ENCODE measurements around the gene ANO6. TPM values are rescaled to one million over a fixed set of nuclear protein-coding genes. Genes with fewer than 3 reads are reported as not detected.

Gene ANO6
- total RNA-seq, 1 experiment from 2014 or later: 20.4 TPM

DNA sequence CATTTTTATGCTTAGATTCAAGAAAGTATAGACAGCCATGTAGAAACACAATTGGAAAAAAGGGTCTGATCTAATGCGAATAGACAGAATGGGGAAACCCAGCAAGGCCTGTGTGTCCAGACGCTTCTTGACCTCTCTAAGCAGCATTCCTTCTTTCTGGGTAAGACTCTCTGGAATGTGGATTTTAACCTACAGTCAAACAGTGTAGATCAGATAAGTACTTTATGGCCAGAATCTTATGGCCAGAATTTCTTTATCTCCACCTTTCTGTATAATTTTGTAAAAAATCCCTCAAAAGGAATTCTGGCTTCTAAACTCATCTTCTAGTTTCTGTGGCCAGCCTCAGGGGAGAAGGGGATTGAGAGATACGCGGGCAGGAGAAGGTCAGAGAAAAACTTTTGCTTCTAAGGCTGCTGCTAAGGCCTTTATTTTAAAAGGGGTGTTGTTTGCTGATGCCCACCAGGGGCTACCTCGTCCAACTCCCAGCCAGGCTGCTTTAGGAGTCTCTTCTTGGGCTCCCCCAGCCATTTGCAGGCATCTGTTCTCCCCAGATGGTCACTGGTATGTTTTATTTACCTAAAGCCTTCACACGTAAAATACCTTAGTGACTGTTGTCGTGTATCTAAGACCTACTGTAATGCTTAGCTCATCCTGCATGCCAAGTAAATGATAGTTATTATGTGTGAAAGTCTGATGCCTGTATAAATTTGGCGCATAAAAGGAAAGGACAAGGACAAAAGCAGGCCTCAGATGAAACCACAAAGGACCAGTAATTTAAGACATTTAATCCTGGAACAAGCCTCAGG lies 68.4 kb downstream of the ANO6 start:
- Histone ChIP-seq H3K4me3 (no peak overlapping the region), H3K9me3 (no peaks in the 10 kb centered on the region), H3K27me3 (no peaks in the 10 kb centered on the region), H3K36me3 (no peaks in the 10 kb centered on the region)
- no peak for DNase-seq

DNA sequence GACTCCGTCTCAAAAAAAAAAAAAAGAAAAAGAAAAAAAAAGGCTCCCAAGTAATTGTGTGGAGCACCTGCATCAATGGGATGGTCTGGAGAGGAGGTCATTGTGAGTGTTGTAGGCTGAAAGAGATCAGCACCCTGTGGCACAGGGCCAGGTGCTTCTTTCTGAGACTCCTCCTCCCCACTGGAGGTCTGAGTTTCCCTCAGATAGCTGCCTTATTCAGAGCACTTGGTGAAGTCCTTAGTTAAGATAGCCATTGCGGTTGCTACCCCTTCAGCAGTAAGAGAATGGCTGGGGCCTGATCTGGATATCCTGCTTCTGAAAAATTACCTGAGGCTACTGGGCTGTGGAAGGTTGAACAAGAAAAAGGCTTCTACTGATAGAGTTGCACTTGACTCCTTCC lies 69.8 kb downstream of the ANO6 start:
- Histone ChIP-seq H3K27me3 (no peaks in the 10 kb centered on the region), H3K36me3 (no peaks in the 10 kb centered on the region), H3K4me3 (no peak overlapping the region), H3K9me3 (no peaks in the 10 kb centered on the region)
- no peak for DNase-seq

DNA sequence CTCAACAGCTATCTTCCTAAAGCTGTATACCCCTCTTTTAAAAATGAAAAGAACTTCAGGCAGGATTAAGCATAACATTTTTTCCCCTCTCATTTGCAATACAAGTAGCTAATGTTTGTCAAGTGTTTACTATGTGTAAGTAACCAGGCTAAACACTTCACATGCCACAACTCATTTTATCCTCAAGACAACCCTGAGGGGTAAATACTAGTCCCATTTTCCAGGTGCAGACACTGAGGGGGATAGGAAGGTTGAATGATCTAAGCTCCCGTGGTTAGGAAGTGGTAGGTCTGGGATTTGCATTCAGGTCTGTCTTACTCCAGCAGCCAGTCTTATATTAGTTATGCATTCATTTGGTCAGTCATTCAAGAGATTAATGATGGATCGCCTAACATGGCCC lies 70.7 kb downstream of the ANO6 start:
- no peaks in the 10 kb centered on the region for H3K9me3 ChIP-seq
- H3K4me3 ChIP-seq: no peak overlapping the region
- H3K36me3 ChIP-seq: no peaks in the 10 kb centered on the region
- H3K27me3 ChIP-seq: no peaks in the 10 kb centered on the region
- no peak for DNase-seq

DNA sequence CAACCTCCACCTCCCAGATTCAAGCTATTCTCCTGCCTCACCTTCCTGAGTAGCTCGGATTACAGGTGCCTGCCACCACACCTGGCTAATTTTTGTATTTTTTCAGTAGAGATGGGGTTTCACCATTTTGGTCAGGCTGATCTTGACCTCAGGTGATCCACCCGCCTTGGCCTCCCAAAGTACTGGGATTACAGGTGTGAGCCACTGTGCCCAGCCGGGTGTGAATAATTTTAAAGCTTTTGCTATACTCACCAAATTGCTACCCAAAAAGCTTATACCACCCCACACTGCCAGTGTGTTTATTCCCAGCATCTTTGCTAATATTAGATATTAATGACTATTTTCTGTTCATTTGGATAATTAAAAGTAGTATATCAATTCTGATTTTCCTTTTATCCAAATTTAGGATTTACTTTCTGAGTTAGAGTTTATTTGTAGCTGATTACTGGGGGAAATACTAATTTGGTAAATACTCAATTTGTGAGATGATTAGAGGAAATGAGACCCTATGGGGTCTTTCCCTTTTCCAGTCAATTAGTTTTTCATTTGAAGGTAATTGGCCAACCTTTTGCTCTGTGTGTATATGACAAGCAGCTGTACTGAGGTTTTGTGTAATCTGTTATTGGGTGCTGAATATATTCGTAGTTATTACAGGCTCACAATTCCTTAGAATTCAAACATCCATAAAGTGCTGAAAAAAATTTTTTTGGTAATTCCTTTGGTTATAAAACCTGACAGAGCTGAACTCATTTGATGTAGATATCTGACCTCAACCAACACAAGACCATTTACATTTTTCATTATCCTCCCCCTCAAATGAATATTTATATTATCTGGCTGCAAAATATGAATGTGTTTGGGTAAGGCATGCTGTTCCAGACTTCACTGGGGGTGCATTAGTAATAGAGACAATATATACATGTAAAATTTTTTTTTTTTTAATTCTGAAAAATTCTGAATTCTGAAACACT lies 73.6 kb downstream of the ANO6 start:
- Histone ChIP-seq H3K9me3 (no peaks in the 10 kb centered on the region), H3K27me3 (no peaks in the 10 kb centered on the region), H3K36me3 (no peaks in the 10 kb centered on the region), H3K4me3 (no peak overlapping the region)
- no peak for DNase-seq

DNA sequence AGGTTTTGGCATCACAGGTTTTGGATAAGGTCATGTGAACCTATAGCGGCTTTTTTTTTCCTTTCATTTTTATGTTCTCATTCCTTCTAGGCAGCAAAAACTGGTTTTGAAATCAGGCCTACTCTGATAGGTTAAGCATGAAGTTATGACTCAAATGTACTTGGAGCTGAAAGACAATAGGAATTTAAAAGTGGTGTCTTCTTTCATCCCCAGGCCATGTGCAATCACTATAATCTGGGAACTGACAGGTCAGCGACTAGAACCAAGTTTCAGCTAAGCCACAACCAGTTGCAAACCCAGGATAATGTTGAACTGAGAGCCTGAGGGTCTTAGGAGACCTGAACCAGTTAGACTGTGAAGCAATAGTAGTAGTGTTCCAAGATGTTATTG lies 74.3 kb downstream of the ANO6 start:
- Histone ChIP-seq H3K4me3 (no peak overlapping the region), H3K36me3 (no peaks in the 10 kb centered on the region), H3K27me3 (no peaks in the 10 kb centered on the region), H3K9me3 (no peaks in the 10 kb centered on the region)
- no peak for DNase-seq

DNA sequence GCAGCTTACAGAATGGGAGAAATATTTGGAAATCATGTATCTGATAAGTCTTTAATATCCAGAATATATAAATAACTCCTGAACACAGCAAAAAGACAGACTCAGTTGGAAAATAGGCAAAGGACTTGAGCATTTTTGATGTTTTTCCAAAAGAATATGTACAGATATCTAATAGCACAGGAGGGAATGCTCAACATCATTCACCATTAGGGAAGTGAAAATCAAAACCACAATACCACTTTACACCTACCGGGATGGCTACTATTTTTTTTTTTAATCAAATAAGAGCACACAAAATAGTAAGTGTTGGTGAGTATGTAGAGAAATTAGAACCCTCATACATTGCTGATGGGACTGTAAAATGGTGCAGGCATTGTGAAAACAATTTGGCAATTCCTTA lies 75.6 kb downstream of the ANO6 start:
- Histone ChIP-seq H3K4me3 (no peak overlapping the region), H3K27me3 (no peaks in the 10 kb centered on the region), H3K36me3 (no peaks in the 10 kb centered on the region)

DNA sequence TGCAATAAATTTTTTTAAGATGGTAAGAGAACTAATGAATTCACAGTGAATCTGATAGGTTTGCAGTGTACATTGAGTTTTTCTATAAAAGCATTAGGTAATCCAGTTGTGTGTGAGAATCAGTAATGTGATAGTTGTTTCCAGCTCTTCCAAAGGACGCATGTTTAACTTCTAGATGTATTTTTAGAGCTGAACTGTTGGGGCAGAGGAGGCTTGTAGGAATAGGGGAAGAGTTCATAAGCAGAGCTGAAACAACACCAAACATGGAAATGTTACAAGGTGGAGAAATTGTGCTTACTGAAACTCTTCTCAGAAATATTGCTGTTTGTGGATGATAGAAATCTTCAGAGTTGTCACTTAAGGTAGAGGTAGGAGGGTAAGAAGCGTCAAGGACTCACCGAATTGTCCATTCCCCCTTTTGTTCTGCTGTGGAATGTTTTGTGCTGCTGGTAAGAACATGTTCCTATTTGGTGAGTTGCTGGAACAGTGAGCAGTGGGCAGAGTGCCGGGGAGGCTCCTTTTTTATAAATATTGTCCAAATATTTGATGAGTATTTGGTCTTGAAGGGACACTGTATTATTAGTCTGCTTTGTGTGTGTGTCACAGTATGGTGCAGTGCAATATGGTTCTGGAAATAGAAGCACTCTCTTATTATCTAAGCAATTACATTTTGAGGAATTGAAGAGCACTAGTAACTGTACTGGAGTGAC lies 76.7 kb downstream of the ANO6 start:
- H3K27me3 ChIP-seq: no peaks in the 10 kb centered on the region
- H3K9me3 ChIP-seq: no peaks in the 10 kb centered on the region
- no peak overlapping the region for H3K4me3 ChIP-seq
- H3K36me3 ChIP-seq: no peaks in the 10 kb centered on the region
- no peak for DNase-seq

More for the DNA sequence above, 75.6 kb downstream of the ANO6 start:
- DNase-seq: no peak
- H3K9me3 ChIP-seq: no peaks in the 10 kb centered on the region

DNA sequence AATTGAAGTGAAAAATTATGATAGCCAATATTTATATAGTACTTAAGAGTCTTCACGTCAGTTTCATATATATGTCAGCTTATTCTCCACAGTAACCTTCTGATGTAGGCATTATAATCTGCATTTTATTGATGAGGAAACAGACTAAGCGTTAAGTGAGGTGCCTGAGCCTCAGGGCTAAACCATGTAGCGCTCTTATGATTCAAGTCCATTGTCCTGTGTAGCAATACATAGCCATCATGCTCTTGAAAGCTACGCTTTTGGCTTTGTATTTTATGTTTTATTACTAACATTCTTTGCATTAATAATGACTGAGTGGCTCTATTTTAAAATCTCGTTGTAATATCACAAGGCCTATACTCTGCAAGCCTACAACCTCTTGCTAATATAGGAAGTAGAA lies 79.0 kb downstream of the ANO6 start:
- Histone ChIP-seq H3K9me3 (no peaks in the 10 kb centered on the region), H3K36me3 (no peaks in the 10 kb centered on the region), H3K27me3 (no peaks in the 10 kb centered on the region), H3K4me3 (no peak overlapping the region)
- no peak for DNase-seq

DNA sequence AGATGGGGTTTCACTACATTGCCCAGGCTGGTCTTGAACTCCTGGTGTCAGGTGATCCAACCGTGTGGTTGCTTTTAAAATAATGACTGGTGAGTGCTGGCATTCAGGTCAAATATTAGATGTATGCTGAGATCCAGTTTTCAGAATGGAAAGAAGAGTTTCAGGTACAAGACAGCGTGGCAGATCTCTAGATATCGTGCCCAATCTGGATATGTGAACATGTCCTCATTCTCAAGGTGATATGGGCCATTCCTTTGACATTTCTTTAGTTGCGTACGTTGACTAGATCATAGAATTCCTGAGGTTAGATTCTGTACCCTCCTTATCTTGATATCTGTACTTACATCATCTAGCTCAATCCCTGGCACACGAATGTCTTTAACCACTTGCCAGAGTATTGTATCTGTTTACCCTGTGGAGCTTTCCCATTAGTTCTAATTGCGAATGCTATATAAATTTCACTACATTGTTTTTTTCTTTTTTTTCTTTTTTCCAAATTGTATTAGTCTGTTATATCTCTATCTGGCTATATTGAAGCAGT lies 80.2 kb downstream of the ANO6 start:
- H3K9me3 ChIP-seq: no peaks in the 10 kb centered on the region
- H3K36me3 ChIP-seq: no peaks in the 10 kb centered on the region
- DNase-seq: no peak
- no peak overlapping the region for H3K4me3 ChIP-seq
- no peaks in the 10 kb centered on the region for H3K27me3 ChIP-seq

DNA sequence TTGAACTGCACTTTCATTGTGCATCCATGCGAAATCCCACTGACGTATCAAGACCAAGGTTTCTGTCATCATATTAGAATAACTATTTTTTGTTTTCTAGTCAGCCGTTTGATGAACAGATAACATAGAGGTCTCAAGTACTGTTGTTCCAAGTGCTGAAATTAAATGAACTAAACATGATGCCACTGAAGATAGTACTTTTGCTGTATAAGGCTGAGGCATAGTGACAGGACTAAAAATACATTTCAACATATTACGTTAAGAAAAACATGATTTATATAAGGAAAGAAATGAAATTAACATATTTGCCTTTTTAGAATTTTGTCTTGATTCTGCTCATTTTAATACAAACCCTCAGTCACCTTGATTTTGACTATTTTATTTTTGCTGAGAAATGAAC lies 82.2 kb downstream of the ANO6 start:
- no peak for DNase-seq
- Histone ChIP-seq H3K4me3 (no peak overlapping the region), H3K36me3 (no peaks in the 10 kb centered on the region), H3K9me3 (no peaks in the 10 kb centered on the region), H3K27me3 (no peaks in the 10 kb centered on the region)

DNA sequence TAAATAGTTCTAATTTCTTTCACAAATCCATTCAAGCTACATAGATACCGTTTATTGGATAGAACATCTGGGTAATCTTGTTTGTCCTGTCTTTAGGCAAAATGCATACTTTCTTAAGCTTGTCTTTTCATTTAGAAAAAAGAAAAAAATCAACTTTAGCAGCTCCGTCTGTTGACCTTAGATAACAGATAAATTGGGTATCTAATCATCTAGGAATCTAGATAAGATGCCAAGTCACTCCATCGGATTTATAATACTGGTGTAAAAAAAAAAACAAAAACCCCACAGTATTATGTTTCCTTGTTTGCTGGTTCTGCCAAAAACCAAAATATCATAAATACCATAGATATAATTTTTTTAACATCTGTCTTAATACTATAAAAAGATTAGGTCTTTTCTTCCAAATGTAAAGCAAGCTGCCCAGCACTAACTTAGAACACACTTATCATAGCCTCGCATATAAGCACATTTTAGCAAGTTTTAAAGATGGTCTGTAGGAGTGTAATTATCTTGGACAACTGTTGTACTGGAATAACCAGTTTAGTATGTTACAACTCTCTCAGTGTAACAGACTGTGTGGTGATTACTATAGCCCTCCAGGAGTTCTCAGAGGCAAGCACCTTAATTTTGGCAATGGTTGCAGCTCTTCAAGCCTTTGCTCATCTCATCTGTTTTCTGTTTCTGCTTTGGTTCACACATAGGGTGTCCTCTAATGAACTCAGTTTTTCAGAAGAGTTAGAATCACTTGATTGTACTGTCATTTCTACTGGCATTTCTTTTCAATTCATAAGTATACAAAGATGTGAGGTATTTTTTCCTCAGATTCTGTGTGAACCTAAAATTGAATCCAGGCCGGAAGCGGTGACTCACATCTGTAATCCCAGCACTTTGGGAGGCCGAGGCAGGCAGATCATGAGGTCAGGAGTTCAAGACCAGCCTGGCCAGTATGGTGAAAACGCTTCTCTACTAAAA lies 83.1 kb downstream of the ANO6 start:
- Histone ChIP-seq H3K36me3 (no peaks in the 10 kb centered on the region), H3K27me3 (no peaks in the 10 kb centered on the region), H3K4me3 (no peak overlapping the region), H3K9me3 (no peaks in the 10 kb centered on the region)
- peak; percentile 41 for DNase-seq

DNA sequence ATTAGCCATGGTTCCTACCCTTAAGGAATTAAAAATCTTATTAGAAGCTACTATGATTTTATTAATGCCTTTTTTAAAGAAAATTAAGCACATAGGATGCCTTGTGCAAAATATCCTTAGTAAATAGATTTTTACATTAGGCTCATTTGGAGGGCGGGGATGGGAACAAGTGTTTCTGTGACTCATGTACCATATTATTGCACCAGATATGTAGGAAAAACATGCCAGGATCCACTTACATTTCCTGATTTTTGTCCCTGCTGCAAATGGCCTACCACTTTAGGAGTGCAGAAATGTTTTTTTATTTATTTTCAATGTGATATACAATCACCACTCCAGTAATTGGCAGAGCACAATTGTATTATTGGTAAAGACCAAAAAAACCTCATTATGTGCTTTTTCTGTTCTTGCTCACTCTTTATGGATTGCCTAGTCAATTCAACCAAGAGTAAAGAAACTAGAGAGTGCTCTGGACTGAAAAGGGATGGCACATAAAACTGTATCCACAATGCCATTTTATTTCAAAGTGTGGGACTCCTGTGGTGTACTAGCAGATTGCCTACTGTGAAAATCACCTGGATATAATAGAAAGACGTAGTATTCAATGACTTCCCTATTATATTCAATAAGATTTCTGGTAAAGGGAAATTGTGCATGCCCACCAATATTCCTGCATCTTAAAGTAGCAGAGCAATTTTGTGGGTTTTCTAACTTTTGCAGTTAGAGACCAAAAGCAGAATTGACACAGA lies 86.9 kb downstream of the ANO6 start:
- H3K27me3 ChIP-seq: no peaks in the 10 kb centered on the region
- H3K9me3 ChIP-seq: no peaks in the 10 kb centered on the region
- DNase-seq: no peak
- no peak overlapping the region for H3K4me3 ChIP-seq
- H3K36me3 ChIP-seq: no peaks in the 10 kb centered on the region; the same call in none of the 2 replicates

DNA sequence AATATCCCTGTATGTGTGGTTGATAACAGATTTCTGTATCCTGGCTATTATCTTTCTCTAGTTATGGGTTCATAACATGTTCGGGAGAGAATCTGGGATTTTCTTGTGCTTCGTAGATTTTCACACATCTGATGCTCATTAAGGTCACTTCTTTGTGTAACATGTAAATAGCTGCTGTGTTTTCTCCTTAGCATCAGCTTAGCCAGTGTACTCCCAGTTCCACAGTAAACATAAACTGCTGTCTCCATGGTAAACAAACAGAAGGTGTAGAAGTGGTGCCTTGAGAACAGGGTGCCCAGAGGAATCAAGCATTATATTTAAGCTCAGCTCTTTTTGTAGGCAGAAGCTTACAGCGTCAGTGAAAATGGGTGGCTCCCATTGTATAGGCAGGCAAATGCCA lies 88.0 kb downstream of the ANO6 start:
- no peaks in the 10 kb centered on the region for H3K27me3 ChIP-seq
- DNase-seq: no peak
- H3K4me3 ChIP-seq: no peak overlapping the region
- H3K9me3 ChIP-seq: no peaks in the 10 kb centered on the region
- H3K36me3 ChIP-seq: no peaks in the 10 kb centered on the region; the same call in none of the 2 replicates

DNA sequence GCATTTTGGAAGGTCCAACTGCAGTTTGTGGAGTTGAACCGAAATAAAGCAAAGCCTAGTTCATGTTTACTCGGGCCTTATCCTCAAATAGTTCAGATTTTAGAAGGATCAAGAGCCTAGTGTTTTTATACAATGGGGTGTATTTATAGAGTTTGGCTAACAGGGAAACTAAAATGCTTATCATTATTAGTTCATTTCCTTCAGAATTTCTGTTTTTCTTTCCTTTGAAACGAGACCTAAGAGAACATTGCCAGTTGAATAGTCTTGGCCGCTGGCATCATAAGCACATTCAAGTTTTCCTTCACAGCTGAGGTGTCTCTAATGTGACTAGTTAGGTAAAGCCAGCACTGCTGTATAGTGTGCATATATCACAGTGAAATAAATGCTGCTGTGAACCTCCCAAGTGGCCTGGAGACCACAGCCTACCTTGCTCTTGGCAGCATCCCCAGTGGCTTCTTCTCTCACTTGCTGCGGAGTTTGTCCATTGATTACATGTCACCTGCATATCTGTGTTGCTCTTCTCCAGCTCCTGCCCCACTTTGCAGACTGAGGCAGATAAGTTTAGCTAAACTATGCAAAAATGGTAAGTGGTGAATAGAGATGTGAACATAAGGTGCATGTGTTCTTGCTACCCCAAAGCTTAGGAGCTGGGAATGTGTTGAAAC lies 88.8 kb downstream of the ANO6 start:
- DNase-seq: no peak
- no peaks in the 10 kb centered on the region; the same call in none of the 2 replicates for H3K36me3 ChIP-seq
- no peak overlapping the region for H3K4me3 ChIP-seq
- H3K27me3 ChIP-seq: no peaks in the 10 kb centered on the region
- no peaks in the 10 kb centered on the region for H3K9me3 ChIP-seq

DNA sequence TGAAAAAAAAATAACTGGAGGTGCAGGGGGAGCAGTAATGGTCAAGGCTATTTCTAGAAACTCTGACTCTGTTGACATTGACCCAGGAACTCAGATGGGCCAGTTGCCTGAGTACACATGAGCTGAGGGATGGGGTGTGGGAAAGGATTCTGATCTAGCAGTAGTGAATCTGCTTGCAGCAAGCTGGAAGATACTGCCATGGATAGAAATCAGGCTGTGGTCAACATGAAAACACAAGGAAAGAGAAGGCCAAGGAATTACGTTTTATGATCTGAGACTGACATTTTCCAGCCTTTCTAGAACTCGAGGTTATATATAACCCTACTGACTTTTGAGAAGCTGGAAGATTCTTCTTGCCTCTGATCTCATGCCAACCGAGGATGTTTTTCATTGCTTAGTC lies 90.0 kb downstream of the ANO6 start:
- Histone ChIP-seq H3K27me3 (no peaks in the 10 kb centered on the region), H3K36me3 (no peaks in the 10 kb centered on the region; the same call in none of the 2 replicates), H3K4me3 (no peak overlapping the region), H3K9me3 (no peaks in the 10 kb centered on the region)
- no peak for DNase-seq
